ENCODE data around the gene DSG2. TPM values are rescaled to one million over a fixed set of nuclear protein-coding genes. Genes with fewer than 3 reads are reported as not detected.

The DSG2 gene
- total RNA-seq, 2 experiments from 2014 or later, result 0.45 to 0.49 TPM

DNA sequence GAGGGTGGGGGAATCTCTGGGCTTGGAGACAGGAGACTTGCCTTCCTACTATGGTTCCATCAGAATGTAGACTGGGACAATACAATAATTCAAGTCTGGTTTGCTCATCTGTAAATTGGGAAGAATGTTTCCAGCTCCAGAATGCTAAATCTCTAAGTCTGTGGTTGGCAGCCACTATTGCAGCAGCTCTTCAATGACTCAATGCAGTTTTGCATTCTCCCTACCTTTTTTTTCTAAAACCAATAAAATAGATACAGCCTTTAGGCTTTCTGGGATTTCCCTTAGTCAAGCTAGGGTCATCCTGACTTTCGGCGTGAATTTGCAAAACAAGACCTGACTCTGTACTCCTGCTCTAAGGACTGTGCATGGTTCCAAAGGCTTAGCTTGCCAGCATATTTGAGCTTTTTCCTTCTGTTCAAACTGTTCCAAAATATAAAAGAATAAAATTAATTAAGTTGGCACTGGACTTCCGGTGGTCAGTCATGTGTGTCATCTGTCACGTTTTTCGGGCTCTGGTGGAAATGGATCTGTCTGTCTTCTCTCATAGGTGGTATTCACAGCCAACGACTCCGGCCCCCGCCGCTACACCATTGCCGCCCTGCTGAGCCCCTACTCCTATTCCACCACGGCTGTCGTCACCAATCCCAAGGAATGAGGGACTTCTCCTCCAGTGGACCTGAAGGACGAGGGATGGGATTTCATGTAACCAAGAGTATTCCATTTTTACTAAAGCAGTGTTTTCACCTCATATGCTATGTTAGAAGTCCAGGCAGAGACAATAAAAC lies 100.2 kb downstream of the DSG2 start:
- Mint-ChIP-seq H3K27ac (no peak overlapping the region), H3K4me1 (ENCODE audit: low read depth) (no peaks in the 10 kb centered on the region), H3K9me3 (no peaks in the 10 kb centered on the region), H3K36me3 (ENCODE audit: low read depth) (no peaks in the 10 kb centered on the region), H3K27me3 (ENCODE audit: low read depth) (peaks cover 6% of the 10 kb centered on the region), H3K4me3 (no peak overlapping the region)
- intact Hi-C loops (cut with micrococcal nuclease), result no loop called here
- no peak for DNase-seq
- CTCF ChIA-PET, result interaction anchor here (0.5 kb wide), 1 partner anchor 305 kb away, joined by 4 read pairs; no protein-coding TSS in a partner anchor

Other genes starting within 250 kb of the DSG2 start
- gene DSG1, start 180.0 kb upstream of the DSG2 start, total RNA-seq, result not detected
- gene DSG4, start 121.4 kb upstream of the DSG2 start, total RNA-seq, result not detected
- not detected for gene DSG3, start 50.4 kb upstream of the DSG2 start, total RNA-seq
- gene TTR, start 93.7 kb downstream of the DSG2 start, total RNA-seq, result not detected
- gene B4GALT6, start 186.4 kb downstream of the DSG2 start, total RNA-seq, result 1 to 10 TPM; 2.7 to 3.6 TPM

All from activated naive CD4-positive, alpha-beta T cell treated with anti-CD3 and anti-CD28 coated beads for 36 hours (primary cell).